GM15510 (cell line): ENCODE results near the gene SND1.

ENCODE experiments used
- POLR2A ChIP-seq: IDR thresholded peaks from 3 replicates; pipeline ENCODE4 v1.6.1; 2011; ENCODE audit warnings: borderline replicate concordance; ENCODE audit not compliant: insufficient read length; ENCODE audit errors: extremely low read depth

Gene SND1

GRCh38 chr7:128097211-128097731 lies 445.3 kb downstream of the SND1 start:
- no peak for TF ChIP-seq POLR2A

- no peak for TF ChIP-seq POLR2A
Measured at GRCh38 chr7:128098629-128099028, 446.6 kb downstream of the SND1 start.

GRCh38 chr7:128099204-128099671 lies 447.2 kb downstream of the SND1 start:
- TF ChIP-seq POLR2A, result no peak

- TF ChIP-seq POLR2A, result no peak
Measured at GRCh38 chr7:128100225-128100948, 448.4 kb downstream of the SND1 start.

GRCh38 chr7:128100949-128101713 lies 449.1 kb downstream of the SND1 start:
- no peak for TF ChIP-seq POLR2A

- TF ChIP-seq POLR2A, result no peak
Measured at GRCh38 chr7:128102490-128103291, 450.7 kb downstream of the SND1 start.

- TF ChIP-seq POLR2A, result no peak
Measured at GRCh38 chr7:128103498-128104107, 451.6 kb downstream of the SND1 start.

- TF ChIP-seq POLR2A, result no peak
Measured at GRCh38 chr7:128104108-128104742, 452.2 kb downstream of the SND1 start.

GRCh38 chr7:128105228-128106022 lies 453.4 kb downstream of the SND1 start:
- no peak for TF ChIP-seq POLR2A

GRCh38 chr7:128106821-128107220 lies 454.8 kb downstream of the SND1 start:
- TF ChIP-seq POLR2A, result no peak

GRCh38 chr7:128108129-128108528 lies 456.1 kb downstream of the SND1 start:
- TF ChIP-seq POLR2A, result no peak

- TF ChIP-seq POLR2A, result no peak
Measured at GRCh38 chr7:128108641-128109423, 456.8 kb downstream of the SND1 start.
